Raji (cell line): ENCODE measurements around the gene CHIC2.

ENCODE experiments used
- POLR2A ChIP-seq: IDR thresholded peaks from 2 replicates; pipeline ENCODE4 v1.6.1; 2011; ENCODE audit warnings: low read depth, low read length, control low read depth; ENCODE audit not compliant: insufficient read depth

CHIC2 gene

DNA sequence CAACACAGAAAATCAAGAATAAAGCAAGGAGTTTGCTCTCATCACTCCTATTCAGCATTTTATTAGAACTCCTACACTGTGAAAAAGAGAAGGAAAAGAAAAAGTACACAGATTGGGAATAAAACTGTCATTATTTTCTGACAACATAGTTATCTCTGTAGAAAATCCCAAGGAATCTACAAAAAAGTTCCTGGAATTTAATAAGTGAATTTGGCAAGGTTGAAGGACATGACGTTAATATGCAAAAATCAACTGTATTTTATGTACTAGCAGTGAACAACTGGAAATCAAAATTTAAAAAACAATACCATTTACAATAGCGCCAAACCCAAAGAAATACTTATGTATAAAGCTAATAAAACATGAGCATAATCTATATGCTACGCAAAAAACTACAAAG, 26.3 kb downstream of the CHIC2 start:
- no peak for TF ChIP-seq POLR2A

DNA sequence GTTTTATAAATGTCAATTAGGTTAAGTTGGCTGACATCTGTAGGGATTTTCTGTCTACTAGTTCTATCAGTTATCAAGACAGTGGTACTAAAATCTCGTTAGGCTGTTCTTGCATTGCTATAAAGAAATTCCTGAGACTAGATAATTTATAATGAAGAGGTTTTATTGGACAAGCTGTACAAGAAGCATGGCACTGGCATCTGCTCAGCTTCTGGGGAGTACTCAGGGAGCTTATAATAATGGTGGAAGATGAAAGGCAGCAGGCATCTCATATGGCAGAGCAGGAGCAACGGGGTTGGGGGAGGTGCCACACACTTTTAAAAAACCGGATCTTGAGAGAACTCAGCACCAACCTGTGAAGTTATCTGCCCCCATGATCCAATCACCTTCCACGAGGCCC, 28.2 kb downstream of the CHIC2 start:
- TF ChIP-seq POLR2A = no peak

DNA sequence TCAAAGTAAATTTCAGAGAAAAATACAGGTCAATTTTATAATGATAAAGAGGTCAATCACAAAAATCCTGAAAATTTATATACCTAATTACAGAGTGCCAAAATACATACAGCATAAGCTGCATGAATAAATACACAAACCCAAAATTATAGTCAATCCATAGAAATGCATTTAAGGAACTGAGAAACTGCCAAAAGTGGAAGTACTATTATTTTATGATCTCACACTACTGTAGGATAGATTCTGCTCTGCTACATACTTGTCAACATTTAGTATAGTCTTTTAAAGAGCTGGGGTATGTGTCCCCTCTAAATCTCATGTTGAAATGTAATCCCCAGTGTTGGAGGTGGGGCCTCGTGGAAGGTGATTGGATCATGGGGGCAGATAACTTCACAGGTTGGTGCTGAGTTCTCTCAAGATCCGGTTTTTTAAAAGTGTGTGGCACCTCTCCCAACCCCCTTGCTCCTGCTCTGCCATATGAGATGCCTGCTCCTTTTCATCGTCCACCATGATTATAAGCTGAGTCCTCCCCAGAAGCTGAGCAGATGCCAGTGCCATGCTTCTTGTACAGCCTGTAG, 31.8 kb downstream of the CHIC2 start:
- TF ChIP-seq POLR2A = no peak

DNA sequence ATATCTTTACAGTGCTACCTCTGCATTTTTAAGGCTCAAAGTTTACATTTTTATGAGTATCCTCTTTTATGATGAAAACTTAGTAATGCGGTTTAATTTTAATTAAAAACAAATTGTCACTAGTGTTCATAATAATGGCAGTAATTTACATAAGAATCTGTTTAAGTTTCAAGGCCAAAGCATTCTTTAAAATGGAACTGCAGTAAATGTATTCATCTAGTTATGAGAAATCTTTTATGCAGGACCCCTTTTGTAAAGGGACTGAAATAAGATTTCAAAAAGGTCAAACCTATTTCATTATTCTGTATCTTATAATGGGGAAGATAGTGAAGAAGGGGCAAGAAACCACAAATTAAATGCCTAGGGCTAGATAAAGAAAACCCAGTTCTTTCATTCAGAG, 37.1 kb downstream of the CHIC2 start:
- TF ChIP-seq POLR2A = no peak

DNA sequence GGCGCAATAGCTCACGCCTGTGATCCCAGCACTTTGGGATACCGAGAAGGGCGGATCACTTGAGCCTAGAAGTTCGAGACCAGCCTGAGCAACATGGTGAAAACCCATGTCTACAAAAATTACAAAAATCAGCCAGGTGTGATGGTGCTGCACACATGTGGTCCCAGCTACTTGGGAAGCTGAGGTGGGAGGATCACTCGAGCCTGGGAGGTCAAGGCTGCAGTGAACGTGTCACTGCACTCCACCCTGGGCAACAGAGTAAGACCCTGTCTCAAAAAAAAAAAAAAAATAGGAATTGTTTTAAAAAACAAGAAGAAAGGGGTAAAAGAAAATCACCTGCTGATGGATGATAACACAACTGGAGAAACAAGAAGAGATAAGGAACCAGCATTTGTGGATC, 38.8 kb downstream of the CHIC2 start:
- no peak for TF ChIP-seq POLR2A

DNA sequence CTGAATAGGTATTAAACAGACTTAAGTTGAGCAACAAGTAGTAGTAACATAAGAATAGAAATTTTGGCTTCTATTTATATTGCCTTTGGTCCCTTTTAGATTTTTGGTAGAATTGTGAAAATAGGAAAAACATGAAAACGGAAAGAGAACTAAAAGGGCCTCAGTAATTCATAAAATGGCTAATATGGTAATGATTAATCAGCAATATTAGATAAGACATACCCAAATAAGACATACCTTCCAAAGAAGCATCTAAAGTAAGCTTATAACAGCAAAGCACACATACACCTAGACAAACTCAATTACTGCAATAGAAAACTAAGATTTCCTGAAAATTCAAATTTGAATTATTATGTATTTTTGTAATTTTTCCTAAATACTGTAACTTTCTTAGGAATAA, 46.4 kb downstream of the CHIC2 start:
- TF ChIP-seq POLR2A = no peak

DNA sequence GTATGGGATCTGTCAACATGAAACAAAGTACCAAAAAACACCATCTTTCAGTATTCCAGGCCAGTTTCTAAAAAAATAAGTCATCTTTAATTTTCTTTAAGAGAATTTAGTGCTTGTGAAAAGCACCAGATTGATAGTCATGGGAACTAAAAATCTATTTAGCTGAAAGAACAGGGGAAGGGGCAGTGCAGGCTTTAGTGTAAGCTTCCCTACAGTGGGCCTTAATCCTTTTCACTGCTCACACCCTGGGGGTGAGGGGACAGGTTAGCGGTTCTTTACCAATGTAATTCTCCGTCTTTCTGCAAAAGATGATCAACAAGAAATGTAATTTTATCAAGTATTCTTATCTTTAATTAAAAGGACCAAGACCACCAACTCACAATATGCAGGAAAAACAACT, 47.1 kb downstream of the CHIC2 start:
- no peak for TF ChIP-seq POLR2A

DNA sequence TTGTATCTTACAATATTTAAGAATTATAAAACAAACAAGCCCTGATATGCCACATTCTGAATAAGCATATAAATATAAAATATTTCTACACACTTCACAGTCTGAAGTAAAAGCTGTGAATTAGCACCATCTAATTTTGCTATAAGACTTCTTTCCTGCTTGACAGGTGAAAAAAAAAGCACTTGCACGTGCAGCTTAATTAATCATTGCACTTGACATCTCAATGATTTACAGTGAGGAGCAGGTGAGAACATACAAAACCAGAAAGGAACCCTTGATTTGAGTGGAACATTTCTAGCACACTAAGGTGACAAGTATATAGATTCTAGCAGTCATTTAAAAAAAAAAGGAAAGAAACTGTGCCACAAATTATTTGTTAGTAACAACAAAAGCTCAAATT, 47.9 kb downstream of the CHIC2 start:
- no peak for TF ChIP-seq POLR2A

DNA sequence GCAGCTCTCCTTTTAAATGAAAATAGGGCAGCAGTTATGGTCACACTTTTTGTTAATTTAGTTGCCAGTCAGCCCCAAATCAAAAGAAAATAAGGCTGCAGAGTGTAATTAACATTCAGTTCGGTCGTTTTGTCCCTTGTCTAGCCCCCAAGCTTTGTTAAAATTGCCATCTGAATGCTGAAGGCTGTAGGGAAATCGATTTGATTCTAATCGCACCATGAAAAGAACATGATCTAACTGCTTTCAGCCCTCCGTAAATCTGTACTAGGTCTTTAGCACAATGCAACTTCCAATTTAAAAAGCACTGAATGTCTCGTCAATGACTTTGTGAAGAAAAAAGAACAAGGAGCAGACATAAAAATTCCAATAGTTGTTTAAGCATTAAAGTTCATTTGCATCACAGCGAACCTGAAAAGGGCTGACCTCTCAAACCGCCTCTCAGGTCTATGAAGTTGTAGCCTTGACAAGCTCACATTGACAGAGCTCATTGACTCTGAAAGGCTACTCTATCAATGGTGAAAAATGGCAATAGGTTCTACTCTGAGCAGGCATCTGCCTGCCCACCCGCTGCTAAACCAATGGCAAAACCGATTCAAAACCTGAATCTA, 48.9 kb downstream of the CHIC2 start:
- no peak for TF ChIP-seq POLR2A

DNA sequence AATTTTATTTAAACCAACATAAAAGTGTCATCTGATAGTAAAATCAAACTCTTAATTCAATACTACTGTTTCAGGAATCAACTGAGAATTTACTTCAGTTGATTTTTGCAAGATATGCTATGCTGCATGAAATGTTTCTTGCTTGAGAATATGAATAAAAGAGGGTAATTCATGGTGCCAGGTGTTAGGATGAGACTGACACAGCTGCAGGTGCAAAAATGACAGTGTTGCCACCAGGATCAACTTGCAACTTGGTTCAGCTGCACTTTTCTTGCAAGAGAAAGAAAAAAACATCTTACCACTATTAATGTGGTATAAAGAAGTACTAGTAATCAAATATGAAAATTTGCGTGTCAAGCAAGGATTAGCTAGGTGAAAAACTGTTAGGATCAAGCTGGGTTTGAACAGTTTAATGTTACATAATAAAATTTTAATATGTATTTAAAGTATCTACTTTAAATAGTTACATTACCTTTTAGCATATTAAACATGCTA, 49.7 kb downstream of the CHIC2 start:
- no peak for TF ChIP-seq POLR2A

DNA sequence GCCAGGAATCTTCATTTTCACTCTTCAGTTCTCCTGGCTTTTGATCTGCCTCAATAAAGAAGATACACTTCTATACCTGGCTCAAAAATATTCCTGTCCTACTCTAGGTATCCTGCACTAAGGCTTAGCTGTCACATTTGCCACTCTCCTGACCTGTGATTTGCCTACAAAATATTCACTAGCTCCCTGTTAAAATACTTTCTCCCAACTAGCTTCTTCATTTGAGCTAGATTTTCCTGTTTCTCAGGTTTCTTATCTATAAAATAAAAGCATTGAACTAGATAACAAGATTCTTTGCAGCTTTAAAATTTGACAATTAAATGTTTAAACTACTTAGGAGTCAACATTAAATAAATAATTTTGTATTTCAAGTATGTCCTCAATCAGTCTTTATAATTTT, 53.2 kb downstream of the CHIC2 start:
- no peak for TF ChIP-seq POLR2A

DNA sequence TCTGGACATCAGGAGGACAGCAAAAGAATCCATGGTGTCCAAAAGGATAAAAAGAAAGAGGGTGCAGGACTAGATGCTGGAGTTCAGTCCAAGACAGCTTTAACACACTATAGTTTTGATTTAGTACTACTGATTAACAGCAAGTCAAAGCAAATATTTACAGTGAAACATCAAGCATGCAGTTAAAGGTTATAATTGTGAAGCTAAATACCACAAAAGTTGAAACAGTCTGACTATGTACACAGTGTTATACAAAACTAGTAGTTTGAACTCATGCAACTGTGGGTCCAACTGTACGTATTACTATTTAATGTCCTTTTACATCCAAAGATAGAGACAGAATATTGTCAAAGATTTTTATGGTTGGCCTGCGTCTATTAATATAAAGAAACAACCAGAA, 57.6 kb downstream of the CHIC2 start:
- TF ChIP-seq POLR2A = no peak

DNA sequence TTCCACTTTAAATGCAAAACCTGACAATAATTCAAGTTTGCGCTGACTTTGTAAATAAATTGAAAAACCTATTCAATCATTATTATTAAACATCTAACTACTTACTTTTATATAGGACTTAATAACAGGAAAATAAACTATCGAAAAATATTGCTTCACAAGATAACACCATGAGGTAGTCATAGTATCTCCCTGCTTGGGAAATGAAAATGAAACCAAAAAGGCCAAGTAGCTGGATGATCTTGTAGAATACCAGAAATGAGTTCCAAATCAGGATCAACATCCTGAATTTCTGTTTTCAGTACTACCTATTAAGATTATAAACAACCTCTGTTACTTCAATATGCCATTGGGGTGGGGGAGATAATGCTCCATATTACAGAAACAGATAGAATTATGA, 58.9 kb downstream of the CHIC2 start:
- TF ChIP-seq POLR2A = no peak

DNA sequence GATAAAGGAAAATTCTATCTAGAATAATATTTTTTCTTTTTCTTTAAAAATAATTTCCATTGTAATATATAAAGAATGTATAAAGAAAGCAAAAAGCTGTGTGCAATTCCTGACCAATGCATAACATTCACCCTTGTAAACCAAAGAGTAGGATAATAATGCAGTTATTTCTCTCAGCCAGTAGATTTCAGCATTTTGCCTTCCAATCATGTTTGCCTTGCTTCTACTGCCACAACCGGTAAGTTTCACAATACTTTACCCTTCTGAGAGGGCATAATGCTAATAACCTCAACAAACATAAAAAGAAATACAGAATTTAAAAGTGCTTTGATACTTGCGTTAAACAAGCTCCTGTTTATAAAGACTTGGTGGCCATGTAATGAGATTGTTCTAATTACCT, 59.9 kb downstream of the CHIC2 start:
- TF ChIP-seq POLR2A = no peak

DNA sequence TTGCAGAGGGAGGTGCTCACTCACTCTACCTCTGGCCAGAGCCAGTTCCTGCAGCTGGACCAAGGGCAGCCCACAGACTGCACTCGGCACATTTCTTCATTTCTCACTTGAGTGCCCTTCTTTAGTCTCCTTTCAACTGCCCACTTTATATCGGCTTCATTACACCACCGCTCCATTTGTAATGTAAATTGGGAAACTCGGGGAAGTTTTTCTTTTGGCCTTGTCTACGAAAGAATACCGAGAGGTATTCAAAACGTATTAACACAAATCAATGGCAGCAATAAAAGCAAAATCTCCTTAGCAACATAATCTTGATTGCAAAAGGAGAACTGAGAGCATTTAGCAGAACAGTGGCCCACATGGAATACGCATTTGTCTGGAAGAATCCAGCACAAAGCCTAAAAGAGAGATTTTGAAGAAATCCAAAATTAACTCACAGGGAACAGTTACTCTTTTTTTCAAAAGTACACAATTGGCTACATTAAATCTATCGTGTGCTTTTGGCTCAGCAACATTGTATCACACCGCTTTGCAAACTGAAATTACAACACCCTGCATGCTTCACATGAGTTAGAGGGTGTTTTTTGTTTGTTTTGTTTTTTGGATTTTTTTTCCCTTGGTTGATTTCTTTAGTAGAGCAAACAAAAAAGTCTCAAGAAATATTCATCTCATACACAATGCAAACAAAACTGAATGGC, 62.6 kb downstream of the CHIC2 start:
- no peak for TF ChIP-seq POLR2A

DNA sequence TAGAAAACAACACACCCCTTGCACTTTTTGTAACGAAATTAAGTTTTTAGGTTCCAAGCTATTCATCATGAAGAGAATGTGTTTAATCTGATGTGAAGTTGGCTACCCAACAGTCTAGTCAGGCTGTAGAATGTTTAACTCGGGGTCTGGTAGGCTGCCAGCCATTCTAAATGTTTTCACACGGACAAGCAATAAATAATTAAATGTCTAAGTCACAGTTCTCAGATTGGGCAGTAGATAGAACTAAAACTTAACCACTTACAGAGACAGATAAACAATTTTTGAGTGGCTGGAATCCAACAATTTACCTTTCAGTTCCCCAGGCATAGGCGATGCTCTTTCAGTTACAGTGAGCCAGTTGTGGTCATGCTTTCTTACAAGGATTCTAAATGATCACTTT, 66.5 kb downstream of the CHIC2 start:
- no peak for TF ChIP-seq POLR2A
